GM12878 (cell line): Measurements from ENCODE around the gene SSR3. TPM values are rescaled to one million over a fixed set of nuclear protein-coding genes. Genes with fewer than 3 reads are reported as not detected.

Experiments used
- ATAC-seq: fragments of 200-7000 bp; cut with Tn5 transposase; 3 replicates; pipeline ENCODE4 v1.9.1; 2020; ENCODE audit warnings: mild to moderate bottlenecking, moderate library complexity
- BruUV-seq: library from RNA; stranded (reverse); fragments of 400-500 nt; replicated peaks from 2 replicates; lab custom pipeline; 2021; lab: Mats Ljungman, UMichigan
- CTCF ChIA-PET: fragments of 300-600 bp; sonication (Branson Sonifier 250); formaldehyde crosslinking; extraction: SDS; loops from one replicate; lab custom pipeline; 2021; ENCODE audit warnings: inconsistent platforms; lab: Yijun Ruan, JAX
- POLR2A ChIA-PET: fragments of 350-600 bp; formaldehyde crosslinking; extraction: SDS; loops from one replicate; lab custom pipeline; 2021; ENCODE audit warnings: inconsistent platforms; lab: Charles Lee
- RAD21 ChIA-PET: fragments of 300-600 bp; sonication (Branson Sonifier 250); formaldehyde crosslinking; loops from one replicate; lab custom pipeline; 2023; ENCODE audit warnings: antibody characterized with exemption; ENCODE audit not compliant: unreplicated experiment; lab: Charles Lee
- SMC1A ChIA-PET: fragments of 300-600 bp; sonication (Branson Sonifier 250); formaldehyde crosslinking; loops from one replicate; lab custom pipeline; 2023; ENCODE audit not compliant: unreplicated experiment, uncharacterized antibody; lab: Charles Lee
- DNase-seq: peaks from one replicate; pipeline ENCODE4 v3.0.0-alpha.2; 2011; ENCODE audit warnings: low read depth, low spot score
- FAIRE-seq: peaks from 3 replicates; lab custom pipeline; 2011; peaks lifted over from hg19 to GRCh38; lab: Jason Lieb, UNC
- H2AFZ ChIP-seq: 2 replicates; pipeline ENCODE4 v1.6.0; 2011; ENCODE audit warnings: low read depth, low read length, control low read depth; ENCODE audit not compliant: control insufficient read depth
- H3K27ac ChIP-seq: 2 replicates; pipeline ENCODE4 v1.5.1; 2011; ENCODE audit warnings: control low read depth; ENCODE audit not compliant: control insufficient read depth, insufficient read depth
- H3K27me3 ChIP-seq, 2 experiments: replicated peaks in 1 of 2; 2 replicates each; pipeline versions ENCODE4 v1.6.0 to v1.6.1; 2011; ENCODE audit warnings: low read length in 1 of 2; ENCODE audit not compliant: control insufficient read depth in 2 of 2, insufficient read depth in 2 of 2
- H3K36me3 ChIP-seq, 2 experiments: 2 replicates each; pipeline ENCODE4 v1.5.1; 2011; ENCODE audit warnings: low read length in 1 of 2; ENCODE audit not compliant: control insufficient read depth in 2 of 2, insufficient read depth in 2 of 2
- H3K4me1 ChIP-seq: 2 replicates; pipeline ENCODE4 v1.6.1; 2011; ENCODE audit warnings: mild to moderate bottlenecking, low read length, moderate library complexity, mixed read lengths; ENCODE audit not compliant: control insufficient read depth, insufficient read depth
- H3K4me2 ChIP-seq: 2 replicates; pipeline ENCODE4 v1.6.0; 2011; ENCODE audit warnings: control low read depth; ENCODE audit not compliant: control insufficient read depth, insufficient read depth
- H3K4me3 ChIP-seq: fragments of 200-600 bp; sonication (generic); 2 replicates; pipeline ENCODE4 v1.5.1; 2016
- H3K79me2 ChIP-seq: 2 replicates; pipeline ENCODE4 v1.6.0; 2011; ENCODE audit warnings: low read length; ENCODE audit not compliant: control insufficient read depth, insufficient read depth
- H3K9ac ChIP-seq: 2 replicates; pipeline ENCODE4 v1.8.0; 2011; ENCODE audit warnings: low read length, control low read depth, mixed read lengths; ENCODE audit not compliant: control insufficient read depth, insufficient read depth
- H3K9me3 ChIP-seq: replicated peaks from 3 replicates; pipeline ENCODE4 v1.5.1; 2011; ENCODE audit warnings: mild to moderate bottlenecking, low read length; ENCODE audit not compliant: control insufficient read depth, insufficient read depth
- H4K20me1 ChIP-seq: 2 replicates; pipeline ENCODE4 v1.6.0; 2011; ENCODE audit not compliant: control insufficient read depth, insufficient read depth
- BCLAF1 ChIP-seq: fragments of 450-650 bp; IDR thresholded peaks from 2 replicates; pipeline ENCODE4 v1.6.1; 2017; ENCODE audit warnings: antibody characterized with exemption, mild to moderate bottlenecking, moderate library complexity
- BRCA1 ChIP-seq: IDR thresholded peaks from 2 replicates; pipeline ENCODE4 v1.6.1; 2011; ENCODE audit warnings: low read depth, low read length, improper control_type of control experiment
- CBX5 ChIP-seq: sonication (generic); IDR thresholded peaks from 2 replicates; pipeline ENCODE4 v1.6.1; 2016; ENCODE audit warnings: low read depth, moderate library complexity, mild to moderate bottlenecking, inconsistent platforms
- CHD2 ChIP-seq: IDR thresholded peaks from 2 replicates; pipeline ENCODE4 v1.6.1; 2011; ENCODE audit warnings: low read depth, low read length, improper control_type of control experiment, borderline replicate concordance
- CUX1 ChIP-seq: IDR thresholded peaks from 2 replicates; pipeline ENCODE4 v1.6.1; 2012; ENCODE audit warnings: improper control_type of control experiment, low read depth, low read length; ENCODE audit not compliant: insufficient replicate concordance
- HDAC2 ChIP-seq: fragments of 200-600 bp; sonication (generic); IDR thresholded peaks from 2 replicates; pipeline ENCODE4 v1.6.1; 2017
- MEF2B ChIP-seq: fragments of 450-650 bp; IDR thresholded peaks from 2 replicates; pipeline ENCODE4 v1.6.1; 2018; ENCODE audit warnings: mild to moderate bottlenecking, moderate library complexity; ENCODE audit not compliant: partially characterized antibody, poor library complexity, severe bottlenecking
- NBN ChIP-seq: fragments of 450-650 bp; IDR thresholded peaks from 2 replicates; pipeline ENCODE4 v1.6.1; 2016
- NRF1 ChIP-seq: conservative IDR thresholded peaks from 2 replicates; pipeline ENCODE4 v1.6.1; 2011; ENCODE audit warnings: mild to moderate bottlenecking, low read depth, low read length, improper control_type of control experiment
- RB1 ChIP-seq: fragments of 450-650 bp; formaldehyde crosslinking; IDR thresholded peaks from 2 replicates; pipeline ENCODE4 v1.6.1; 2017; ENCODE audit warnings: mild to moderate bottlenecking, borderline replicate concordance
- SMAD1 ChIP-seq: fragments of 450-650 bp; IDR thresholded peaks from 2 replicates; pipeline ENCODE4 v1.6.1; 2018; ENCODE audit warnings: mild to moderate bottlenecking, low read depth; ENCODE audit not compliant: partially characterized antibody
- SUPT20H ChIP-seq: IDR thresholded peaks from 2 replicates; pipeline ENCODE4 v1.6.1; 2011; ENCODE audit warnings: low read depth, mild to moderate bottlenecking, low read length, moderate library complexity, borderline replicate concordance; ENCODE audit not compliant: control insufficient read depth
- TAF1 ChIP-seq: IDR thresholded peaks from 2 replicates; pipeline ENCODE4 v1.6.1; 2011; ENCODE audit warnings: mild to moderate bottlenecking, low read depth, low read length, borderline replicate concordance
- TBL1XR1 ChIP-seq: IDR thresholded peaks from 2 replicates; pipeline ENCODE4 v1.6.1; 2012; ENCODE audit warnings: low read depth, low read length, improper control_type of control experiment
- ZBTB33 ChIP-seq: fragments of 450-650 bp; IDR thresholded peaks from 2 replicates; pipeline ENCODE4 v1.6.1; 2017; ENCODE audit warnings: mild to moderate bottlenecking
- in situ Hi-C: fragments of 300-500 bp; cut with MboI; formaldehyde crosslinking; loops from 9 replicates; pipeline ENCODE4 v1.14.3; 2018; ENCODE audit warnings: mixed read lengths
- intact Hi-C: fragments of 100-400 bp; cut with micrococcal nuclease; formaldehyde crosslinking; loops from one replicate; pipeline ENCODE4 v1.14.2; 2022; ENCODE audit not compliant: unreplicated experiment
- polyA plus RNA-seq, 11 experiments: library from polyadenylated mRNA; depleted of rRNA in 4 of 11; unstranded in 6 of 11; stranded (reverse) in 5 of 11; fragments of >200 nt; fragmentation: Nextera tagmentation in 4 of 11; fragmentation: Illumina TruSeq in 1 of 11; extraction: Ambion mirVana in 4 of 11; extraction: Trizol in 1 of 11; gene quantifications; 1 replicate in 1 of 11; 2 replicates in 10 of 11; pipeline versions ENCODE4 v1.2.1 to v1.2.3, GENCODE V29; 2011 to 2016; ENCODE audit warnings: inconsistent platforms in 2 of 11, missing spikeins in 2 of 11, low read depth in 1 of 11
- total RNA-seq, 4 experiments: library from RNA; depleted of rRNA in 3 of 4; stranded (reverse); fragments of >200 nt in 3 of 4; fragmentation: Illumina TruSeq in 1 of 4; extraction: Trizol in 1 of 4; gene quantifications; 2 replicates each; pipeline versions ENCODE4 v1.2.1 to v1.2.3, GENCODE V29; 2013 to 2021

SSR3 gene
- total and polyA plus RNA-seq, 10 of the 15 experiments (the other 5 are each of a cell fraction or from before 2014, with no cell fraction given) = 133 to 345 (median 191) TPM

- Histone ChIP-seq H3K4me2 (no peak overlapping the region), H2AFZ (peak overlapping the region; percentile 51), H3K27ac (no peak overlapping the region), H3K4me3 (no peak overlapping the region), H3K4me1 (peaks cover 12% of the 10 kb centered on the region), H3K36me3 (no peaks in the 10 kb centered on the region), H4K20me1 (no peaks in the 10 kb centered on the region), H3K79me2 (peaks cover 16% of the 10 kb centered on the region), H3K9me3 (peaks cover 2% of the 10 kb centered on the region; the same call in 1 of the 3 replicates), H3K9ac (no peak overlapping the region), H3K27me3 (no peaks in the 10 kb centered on the region)
- FAIRE-seq (peak; percentile 18), DNase-seq (no peak), ATAC-seq (no peak)
- CTCF ChIA-PET = interaction anchor here (0.6 to 2.6 kb wide), 5 partner anchors 11 to 342 kb away, joined by 3 to 8 read pairs (median 3); partner anchors contain the start of gene TIPARP
- RAD21 ChIA-PET = interaction anchor here (1.4 to 2.4 kb wide), 2 partner anchors 48 to 96 kb away, joined by 3 to 9 read pairs; no protein-coding TSS in a partner anchor
- POLR2A ChIA-PET = interaction anchor here (1.2 kb wide), 1 partner anchor 113 kb away, joined by 3 read pairs; no protein-coding TSS in a partner anchor
- in situ Hi-C loops = loop anchor here (10.0 kb wide), 1 partner anchor 256 kb away; no protein-coding TSS in a partner anchor
- intact Hi-C loops = loop anchor here (10.0 kb wide), 1 partner anchor 256 kb away; no protein-coding TSS in a partner anchor
- SMC1A ChIA-PET = interaction anchor here (1.0 to 2.9 kb wide), 8 partner anchors 8 to 116 kb away, joined by 3 to 11 read pairs (median 4); partner anchors contain the start of gene TIPARP
- no TSS peak for BruUV-seq
- TF ChIP-seq TBL1XR1 = no peak
- TF ChIP-seq ZBTB33 = no peak
- TF ChIP-seq BCLAF1 = no peak
- no peak for TF ChIP-seq HDAC2
- TF ChIP-seq NRF1 = no peak
- no peak for TF ChIP-seq NBN
- no peak for TF ChIP-seq CUX1
- TF ChIP-seq BRCA1 = no peak
- no peak for TF ChIP-seq SMAD1
- TF ChIP-seq CHD2 = no peak
- no peak for TF ChIP-seq TAF1
- TF ChIP-seq RB1 = no peak
- TF ChIP-seq CBX5 = no peak
- TF ChIP-seq MEF2B = no peak
- no peak for TF ChIP-seq SUPT20H
Observed at GRCh38 chr3:156558389-156558788, 3.5 kb upstream of the SSR3 start.
